ENCODE results near the gene TGM6.

The TGM6 gene

DNA sequence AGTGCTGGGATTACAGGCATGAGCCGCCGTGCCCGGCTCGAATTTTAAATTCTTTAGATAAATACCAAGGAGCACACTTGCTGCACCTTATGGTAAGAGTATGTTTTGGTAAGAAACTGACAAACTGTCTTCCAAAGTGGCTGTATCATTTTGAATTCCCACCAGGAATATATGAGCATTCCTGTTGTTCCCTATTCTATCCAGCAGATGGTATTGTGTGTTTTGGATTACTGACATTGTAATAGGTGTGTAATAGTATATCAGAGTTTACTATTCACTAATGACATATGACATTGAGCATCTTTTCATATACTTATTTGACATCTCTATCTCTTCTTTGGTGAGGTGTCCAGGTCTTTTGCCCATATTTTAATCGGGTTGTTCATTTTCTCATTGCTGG lies 40.5 kb downstream of the TGM6 start:
- peak; percentile 46; the same call in 1 of the 3 replicates for ATAC-seq
- TF ChIP-seq PATZ1 (CRISPR knock-in tag; IDR thresholded peaks at IDR 0.05; ENCODE audit: borderline replicate concordance) (no peak), TOX (CRISPR knock-in tag; IDR thresholded peaks at IDR 0.05; ENCODE audit: borderline replicate concordance) (no peak), ZC3H10 (CRISPR knock-in tag; IDR thresholded peaks at IDR 0.05) (no peak), RARB (CRISPR knock-in tag; IDR thresholded peaks at IDR 0.05) (no peak), BACH2 (CRISPR knock-in tag; IDR thresholded peaks at IDR 0.05; ENCODE audit: borderline replicate concordance) (no peak), ARNTL (CRISPR knock-in tag; IDR thresholded peaks at IDR 0.05; ENCODE audit: borderline replicate concordance, low read depth) (no peak), CSDC2 (CRISPR knock-in tag; IDR thresholded peaks at IDR 0.05) (no peak), ZNF8 (CRISPR knock-in tag; IDR thresholded peaks at IDR 0.05) (no peak), OSR1 (CRISPR knock-in tag; IDR thresholded peaks at IDR 0.05) (no peak), TCF4 (CRISPR knock-in tag; IDR thresholded peaks at IDR 0.05; ENCODE audit: borderline replicate concordance) (no peak), ZNF565 (CRISPR knock-in tag; conservative IDR thresholded peaks at IDR 0.05; ENCODE audit: low read depth) (no peak), GLIS3 (CRISPR knock-in tag; IDR thresholded peaks at IDR 0.05) (no peak)
- TF ChIP-seq, protein P1, sequence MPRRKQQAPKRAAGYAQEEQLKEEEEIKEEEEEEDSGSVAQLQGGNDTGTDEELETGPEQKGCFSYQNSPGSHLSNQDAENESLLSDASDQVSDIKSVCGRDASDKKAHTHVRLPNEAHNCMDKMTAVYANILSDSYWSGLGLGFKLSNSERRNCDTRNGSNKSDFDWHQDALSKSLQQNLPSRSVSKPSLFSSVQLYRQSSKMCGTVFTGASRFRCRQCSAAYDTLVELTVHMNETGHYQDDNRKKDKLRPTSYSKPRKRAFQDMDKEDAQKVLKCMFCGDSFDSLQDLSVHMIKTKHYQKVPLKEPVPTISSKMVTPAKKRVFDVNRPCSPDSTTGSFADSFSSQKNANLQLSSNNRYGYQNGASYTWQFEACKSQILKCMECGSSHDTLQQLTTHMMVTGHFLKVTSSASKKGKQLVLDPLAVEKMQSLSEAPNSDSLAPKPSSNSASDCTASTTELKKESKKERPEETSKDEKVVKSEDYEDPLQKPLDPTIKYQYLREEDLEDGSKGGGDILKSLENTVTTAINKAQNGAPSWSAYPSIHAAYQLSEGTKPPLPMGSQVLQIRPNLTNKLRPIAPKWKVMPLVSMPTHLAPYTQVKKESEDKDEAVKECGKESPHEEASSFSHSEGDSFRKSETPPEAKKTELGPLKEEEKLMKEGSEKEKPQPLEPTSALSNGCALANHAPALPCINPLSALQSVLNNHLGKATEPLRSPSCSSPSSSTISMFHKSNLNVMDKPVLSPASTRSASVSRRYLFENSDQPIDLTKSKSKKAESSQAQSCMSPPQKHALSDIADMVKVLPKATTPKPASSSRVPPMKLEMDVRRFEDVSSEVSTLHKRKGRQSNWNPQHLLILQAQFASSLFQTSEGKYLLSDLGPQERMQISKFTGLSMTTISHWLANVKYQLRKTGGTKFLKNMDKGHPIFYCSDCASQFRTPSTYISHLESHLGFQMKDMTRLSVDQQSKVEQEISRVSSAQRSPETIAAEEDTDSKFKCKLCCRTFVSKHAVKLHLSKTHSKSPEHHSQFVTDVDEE (CRISPR knock-in tag; IDR thresholded peaks at IDR 0.05) = no peak
- TF ChIP-seq, protein P2, sequence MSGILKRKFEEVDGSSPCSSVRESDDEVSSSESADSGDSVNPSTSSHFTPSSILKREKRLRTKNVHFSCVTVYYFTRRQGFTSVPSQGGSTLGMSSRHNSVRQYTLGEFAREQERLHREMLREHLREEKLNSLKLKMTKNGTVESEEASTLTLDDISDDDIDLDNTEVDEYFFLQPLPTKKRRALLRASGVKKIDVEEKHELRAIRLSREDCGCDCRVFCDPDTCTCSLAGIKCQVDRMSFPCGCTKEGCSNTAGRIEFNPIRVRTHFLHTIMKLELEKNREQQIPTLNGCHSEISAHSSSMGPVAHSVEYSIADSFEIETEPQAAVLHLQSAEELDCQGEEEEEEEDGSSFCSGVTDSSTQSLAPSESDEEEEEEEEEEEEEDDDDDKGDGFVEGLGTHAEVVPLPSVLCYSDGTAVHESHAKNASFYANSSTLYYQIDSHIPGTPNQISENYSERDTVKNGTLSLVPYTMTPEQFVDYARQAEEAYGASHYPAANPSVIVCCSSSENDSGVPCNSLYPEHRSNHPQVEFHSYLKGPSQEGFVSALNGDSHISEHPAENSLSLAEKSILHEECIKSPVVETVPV (CRISPR knock-in tag; IDR thresholded peaks at IDR 0.05) = no peak

GRCh38 chr20:2429051-2429450 lies 48.4 kb downstream of the TGM6 start:
- TF ChIP-seq, protein P3, sequence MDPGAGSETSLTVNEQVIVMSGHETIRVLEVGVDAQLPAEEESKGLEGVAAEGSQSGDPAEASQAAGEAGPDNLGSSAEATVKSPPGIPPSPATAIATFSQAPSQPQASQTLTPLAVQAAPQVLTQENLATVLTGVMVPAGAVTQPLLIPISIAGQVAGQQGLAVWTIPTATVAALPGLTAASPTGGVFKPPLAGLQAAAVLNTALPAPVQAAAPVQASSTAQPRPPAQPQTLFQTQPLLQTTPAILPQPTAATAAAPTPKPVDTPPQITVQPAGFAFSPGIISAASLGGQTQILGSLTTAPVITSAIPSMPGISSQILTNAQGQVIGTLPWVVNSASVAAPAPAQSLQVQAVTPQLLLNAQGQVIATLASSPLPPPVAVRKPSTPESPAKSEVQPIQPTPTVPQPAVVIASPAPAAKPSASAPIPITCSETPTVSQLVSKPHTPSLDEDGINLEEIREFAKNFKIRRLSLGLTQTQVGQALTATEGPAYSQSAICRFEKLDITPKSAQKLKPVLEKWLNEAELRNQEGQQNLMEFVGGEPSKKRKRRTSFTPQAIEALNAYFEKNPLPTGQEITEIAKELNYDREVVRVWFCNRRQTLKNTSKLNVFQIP (CRISPR knock-in tag; IDR thresholded peaks at IDR 0.05; ENCODE audit: borderline replicate concordance, low read depth) = no peak
- TF ChIP-seq TCF4 (CRISPR knock-in tag; IDR thresholded peaks at IDR 0.05; ENCODE audit: borderline replicate concordance) (no peak), ZNF8 (CRISPR knock-in tag; IDR thresholded peaks at IDR 0.05) (no peak), GLIS3 (CRISPR knock-in tag; IDR thresholded peaks at IDR 0.05) (no peak), BACH2 (CRISPR knock-in tag; IDR thresholded peaks at IDR 0.05; ENCODE audit: borderline replicate concordance) (no peak), OSR1 (CRISPR knock-in tag; IDR thresholded peaks at IDR 0.05) (no peak), CSDC2 (CRISPR knock-in tag; IDR thresholded peaks at IDR 0.05) (no peak)
- TF ChIP-seq, protein P2 (CRISPR knock-in tag; IDR thresholded peaks at IDR 0.05) = no peak
- no peak for ATAC-seq

- no peak for ATAC-seq
- TF ChIP-seq ZNF8 (CRISPR knock-in tag; IDR thresholded peaks at IDR 0.05) (no peak), ZFP3 (CRISPR knock-in tag; IDR thresholded peaks at IDR 0.05) (no peak), SNAI2 (CRISPR knock-in tag; IDR thresholded peaks at IDR 0.05) (no peak), TOX (CRISPR knock-in tag; IDR thresholded peaks at IDR 0.05; ENCODE audit: borderline replicate concordance) (no peak), BACH2 (CRISPR knock-in tag; IDR thresholded peaks at IDR 0.05; ENCODE audit: borderline replicate concordance) (no peak)
- TF ChIP-seq, protein P3 (CRISPR knock-in tag; IDR thresholded peaks at IDR 0.05; ENCODE audit: borderline replicate concordance, low read depth) = no peak
Observed at GRCh38 chr20:2430538-2430937, 49.8 kb downstream of the TGM6 start.

Data from SK-N-SH treated with all-trans-retinoic acid at 6 μM for 48 hours (cell line).